ENCODE results near the gene FGD5. TPM values are rescaled to one million over a fixed set of nuclear protein-coding genes. Genes with fewer than 3 reads are reported as not detected.

Gene FGD5
- total and polyA plus RNA-seq, 9 of the 15 experiments (the other 6 are each of a cell fraction or from before 2014, with no cell fraction given): 0.18 TPM; not detected in 8

DNA sequence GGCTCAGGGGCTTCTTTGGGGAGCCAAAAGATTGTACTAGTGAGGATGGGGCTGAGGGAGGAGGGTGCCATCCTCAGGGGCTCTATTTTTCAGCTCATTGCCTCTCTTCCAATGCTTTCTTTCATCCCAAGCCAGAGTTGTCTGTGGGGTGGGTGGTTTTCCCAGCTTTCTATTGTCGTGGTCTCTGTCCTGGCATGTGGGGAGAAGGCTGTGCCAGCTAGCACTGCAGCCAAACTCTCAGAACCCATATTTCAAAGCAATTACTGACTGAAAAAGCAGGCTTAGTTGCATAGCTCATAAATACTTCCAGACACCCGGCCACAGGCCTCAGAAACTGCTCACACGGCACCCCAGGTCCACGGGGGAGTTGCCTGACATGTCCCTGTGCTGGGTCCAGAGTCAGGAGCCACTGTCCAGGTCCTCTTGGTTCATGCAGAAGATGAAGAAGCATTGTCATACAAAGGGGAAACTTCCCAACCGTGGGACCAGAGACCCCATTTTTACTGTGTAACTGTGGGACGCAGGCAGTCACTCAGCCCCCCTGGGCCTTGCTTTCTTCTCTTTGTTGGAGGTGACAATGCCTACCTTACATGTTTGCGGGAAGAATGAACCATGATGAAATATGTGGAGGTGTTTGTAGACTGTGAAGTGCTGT lies 27.6 kb downstream of the FGD5 start:
- intact Hi-C loops (cut with micrococcal nuclease): no loop called here
- CTCF ChIA-PET (ENCODE audit: low intra/inter-chr PET ratio): no interaction called here

More for the DNA sequence above, 27.6 kb downstream of the FGD5 start:
- TF ChIP-seq CBX3 (IDR thresholded peaks at IDR 0.05; ENCODE audit: borderline replicate concordance in 1 of 2, low read length in 2 of 2) (no peak), PRPF4 (IDR thresholded peaks at IDR 0.05; ENCODE audit: insufficient read depth, low read depth, low read length, poor library complexity, severe bottlenecking) (no peak), ZNF347 (CRISPR knock-in tag; IDR thresholded peaks at IDR 0.05; ENCODE audit: low read depth) (no peak), PPARD (CRISPR knock-in tag; IDR thresholded peaks at IDR 0.05) (no peak)
- TF ChIP-seq, protein P1, sequence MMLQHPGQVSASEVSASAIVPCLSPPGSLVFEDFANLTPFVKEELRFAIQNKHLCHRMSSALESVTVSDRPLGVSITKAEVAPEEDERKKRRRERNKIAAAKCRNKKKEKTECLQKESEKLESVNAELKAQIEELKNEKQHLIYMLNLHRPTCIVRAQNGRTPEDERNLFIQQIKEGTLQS (IDR thresholded peaks at IDR 0.05): 0 out of 2 replicates have a peak, but pooled peaks have one; percentile 13
- TF ChIP-seq, protein P1 (CRISPR knock-in tag; conservative IDR thresholded peaks at IDR 0.05): no peak
- H3K79me2 ChIP-seq (ENCODE audit: control insufficient read depth, insufficient read depth, low read length): no peaks in the 10 kb centered on the region
- no peak overlapping the region for H2AFZ ChIP-seq (ENCODE audit: low read depth, low read length)
- in situ Hi-C loops (cut with MboI): no loop called here
- H3K9ac ChIP-seq (ENCODE audit: insufficient read depth in 1 of 2, low read depth in 2 of 2, low read length in 2 of 2): no peak overlapping the region
- DNase-seq (ENCODE audit: extremely low read depth in 1 of 4, low spot score in 3 of 4) (no peak), ATAC-seq (no peak), FAIRE-seq (no peak)
- POLR2A ChIA-PET: interaction anchor here (0.6 to 3.0 kb wide), 7 partner anchors 8 to 517 kb away, joined by 3 to 8 read pairs (median 4); no protein-coding TSS in a partner anchor
- peaks cover 7 to 14% of the 10 kb centered on the region in 2 experiments; a peak in 4 of 5 replicates for H3K4me1 ChIP-seq (replicated peaks in 1 of 2; ENCODE audit: control insufficient read depth in 2 of 2, insufficient read depth in 2 of 2, low read length in 2 of 2)
- BruUV-seq (replicated peaks): no TSS peak
- peaks cover 21 to 45% of the 10 kb centered on the region in 2 experiments for H3K27me3 ChIP-seq (ENCODE audit: control insufficient read depth in 2 of 2, insufficient read depth in 2 of 2, low read length in 2 of 2)
- no peak overlapping the region for H3K4me2 ChIP-seq (ENCODE audit: insufficient read depth, low read length)
- no peak overlapping the region for H3K27ac ChIP-seq (ENCODE audit: extremely low read depth, low read depth, low read length)
- H4K20me1 ChIP-seq (replicated peaks; ENCODE audit: control insufficient read depth, insufficient read depth, low read length): no peaks in the 10 kb centered on the region
- no peak overlapping the region for H3K4me3 ChIP-seq
- H3K36me3 ChIP-seq (ENCODE audit: control insufficient read depth, insufficient read depth, low read length): no peaks in the 10 kb centered on the region
- no peaks in the 10 kb centered on the region for H3K9me3 ChIP-seq (replicated peaks; ENCODE audit: control insufficient read depth, insufficient read depth, low read depth, low read length)
- WGBS (ENCODE audit: insufficient coverage, low coverage, missing lambda C conversion rate): 12% methylated on average over 7 of the region's 7 CpGs
- H3K9me1 ChIP-seq (ENCODE audit: control insufficient read depth, insufficient read depth, low read length): no peaks in the 10 kb centered on the region

Data from K562 (cell line).